ENCODE data around the gene ATG2B. TPM values are rescaled to one million over a fixed set of nuclear protein-coding genes. Genes with fewer than 3 reads are reported as not detected.

Gene ATG2B
- total RNA-seq, 1 donor from 2014 or later: 22.2 TPM

DNA sequence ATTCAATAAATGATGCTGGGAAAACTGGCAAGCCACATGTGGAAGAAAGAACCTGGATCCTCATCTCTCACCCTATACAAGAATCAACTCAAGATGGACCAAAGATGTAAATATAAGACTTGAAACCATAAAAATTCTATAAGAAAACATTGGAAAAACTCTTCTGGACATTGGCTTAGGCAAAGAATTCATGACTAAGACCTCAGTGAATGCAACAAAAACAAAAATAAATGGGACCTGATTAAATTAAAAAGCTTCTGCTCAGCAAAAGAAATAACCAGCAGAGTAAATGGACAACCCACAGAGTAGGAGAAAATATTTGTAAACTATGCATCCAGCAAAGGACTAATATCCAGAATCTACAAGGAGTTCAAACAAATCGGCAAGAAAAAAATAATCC, 24.6 kb downstream of the ATG2B start:
- H3K4me3 Mint-ChIP-seq: no peak overlapping the region
- peaks cover 18% of the 10 kb centered on the region for H3K36me3 Mint-ChIP-seq (ENCODE audit: low read depth)
- no peaks in the 10 kb centered on the region for H3K27me3 Mint-ChIP-seq (ENCODE audit: insufficient read depth)
- no peak overlapping the region for H3K27ac Mint-ChIP-seq
- no peaks in the 10 kb centered on the region for H3K4me1 Mint-ChIP-seq (ENCODE audit: low read depth)
- H3K9me3 Mint-ChIP-seq: no peaks in the 10 kb centered on the region
- no peak for DNase-seq (ENCODE audit: low spot score)
- intact Hi-C loops (cut with micrococcal nuclease): no loop called here

DNA sequence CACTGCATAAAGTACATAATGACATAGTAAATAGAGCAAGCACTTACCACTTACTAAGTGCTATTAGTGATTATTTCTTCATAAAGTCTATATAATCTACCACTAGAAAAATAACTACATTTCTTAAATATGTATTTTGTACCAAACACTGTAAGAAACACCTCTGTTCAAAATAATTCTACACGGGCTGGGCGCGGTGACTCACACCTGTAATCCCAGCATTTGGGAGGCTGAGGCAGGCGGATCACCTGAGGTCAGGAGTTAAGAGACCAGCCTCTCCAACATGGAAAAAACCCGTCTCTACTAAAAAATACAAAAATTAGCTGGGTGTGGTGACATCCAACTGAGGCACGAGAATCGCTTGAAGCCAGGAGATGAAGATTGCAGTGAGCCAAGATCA, 38.9 kb downstream of the ATG2B start:
- Mint-ChIP-seq H3K27ac (no peak overlapping the region), H3K36me3 (ENCODE audit: low read depth) (peaks cover 12% of the 10 kb centered on the region), H3K27me3 (ENCODE audit: insufficient read depth) (no peaks in the 10 kb centered on the region), H3K4me1 (ENCODE audit: low read depth) (no peaks in the 10 kb centered on the region), H3K9me3 (no peaks in the 10 kb centered on the region), H3K4me3 (no peak overlapping the region)
- no peak for DNase-seq (ENCODE audit: low spot score)
- intact Hi-C loops (cut with micrococcal nuclease): no loop called here

DNA sequence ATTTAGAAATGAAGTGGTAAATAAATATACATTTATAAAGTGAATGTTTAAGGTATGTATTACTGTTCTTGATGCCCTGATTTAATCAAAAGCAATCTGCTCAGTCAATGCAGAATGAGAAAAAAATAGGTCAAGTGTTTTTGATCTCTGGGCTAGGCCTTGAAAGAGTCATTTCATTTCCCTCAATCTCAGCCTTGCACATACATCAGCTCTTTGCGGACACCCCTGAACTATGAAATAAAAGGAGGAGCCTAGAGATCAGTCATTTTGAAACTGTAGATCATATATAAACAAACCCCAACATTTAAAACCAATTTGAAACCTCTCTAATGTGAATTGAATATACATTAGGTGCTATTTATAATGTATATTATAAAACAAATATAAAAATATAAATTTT, 42.5 kb downstream of the ATG2B start:
- no peak for DNase-seq (ENCODE audit: low spot score)
- Mint-ChIP-seq H3K27ac (no peak overlapping the region), H3K4me1 (ENCODE audit: low read depth) (no peaks in the 10 kb centered on the region), H3K36me3 (ENCODE audit: low read depth) (peaks cover 20% of the 10 kb centered on the region), H3K9me3 (no peaks in the 10 kb centered on the region), H3K27me3 (ENCODE audit: insufficient read depth) (no peaks in the 10 kb centered on the region), H3K4me3 (no peak overlapping the region)
- intact Hi-C loops (cut with micrococcal nuclease): no loop called here

DNA sequence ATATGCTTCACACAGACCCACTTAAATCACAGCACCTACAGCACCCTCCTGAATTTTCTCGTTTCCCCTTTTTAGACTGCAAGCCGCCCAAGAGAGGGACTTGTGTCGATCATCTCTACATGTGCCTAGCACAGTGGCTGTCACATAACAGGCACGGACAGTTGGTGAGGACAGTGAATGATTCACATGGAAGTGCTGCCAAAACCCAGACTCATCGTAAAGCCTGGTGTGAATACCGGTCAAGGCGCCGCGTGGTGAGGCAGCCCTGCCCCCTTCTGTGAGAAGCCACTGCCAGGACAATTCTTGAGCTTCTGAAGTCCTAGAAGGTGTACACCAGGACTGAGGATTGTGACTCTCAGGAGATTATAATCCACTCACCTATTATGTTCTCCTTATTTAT, 44.3 kb downstream of the ATG2B start:
- H3K36me3 Mint-ChIP-seq (ENCODE audit: low read depth): peaks cover 27% of the 10 kb centered on the region
- H3K27me3 Mint-ChIP-seq (ENCODE audit: insufficient read depth): no peaks in the 10 kb centered on the region
- no peak for DNase-seq (ENCODE audit: low spot score)
- no peaks in the 10 kb centered on the region for H3K9me3 Mint-ChIP-seq
- intact Hi-C loops (cut with micrococcal nuclease): no loop called here
- no peak overlapping the region for H3K27ac Mint-ChIP-seq
- H3K4me1 Mint-ChIP-seq (ENCODE audit: low read depth): no peaks in the 10 kb centered on the region
- H3K4me3 Mint-ChIP-seq: no peak overlapping the region

DNA sequence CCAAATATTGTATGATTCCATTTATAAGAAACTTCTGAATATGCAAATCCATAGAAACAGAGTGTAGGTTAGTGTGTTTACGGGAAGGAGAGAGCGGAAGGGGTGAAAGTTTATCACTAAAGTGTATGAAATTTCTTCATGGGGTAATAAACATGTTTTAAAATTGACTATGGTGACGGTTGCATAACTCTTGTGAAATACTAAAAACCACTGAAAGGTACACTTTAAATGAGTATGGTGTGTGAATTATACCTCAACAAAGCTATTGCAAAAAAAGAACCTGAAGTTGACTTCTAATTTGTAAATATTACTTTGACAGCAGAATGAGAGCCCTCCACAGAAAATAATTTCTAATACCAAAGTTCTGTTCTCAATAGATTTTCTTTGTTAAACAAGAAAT, 47.1 kb downstream of the ATG2B start:
- intact Hi-C loops (cut with micrococcal nuclease): no loop called here
- no peak overlapping the region for H3K27ac Mint-ChIP-seq

DNA sequence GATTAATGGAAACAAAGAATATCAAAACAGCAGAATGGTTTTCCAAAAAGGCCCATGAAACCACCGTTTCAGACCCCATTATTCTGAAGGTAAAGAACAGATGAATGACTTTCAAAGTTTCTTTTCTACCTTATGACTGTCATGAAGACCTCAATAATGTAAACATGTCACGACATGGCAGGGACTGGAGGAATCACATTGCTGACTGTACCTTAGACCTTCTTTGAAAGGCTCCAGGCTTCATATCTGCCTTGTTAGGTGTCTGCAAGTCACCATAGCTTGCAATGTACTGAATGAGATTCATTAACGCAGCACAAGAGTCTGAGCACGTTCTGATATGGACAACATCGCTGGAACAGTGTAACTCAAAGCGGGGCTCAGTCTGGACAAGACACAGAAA, 52.2 kb downstream of the ATG2B start:
- Mint-ChIP-seq H3K36me3 (ENCODE audit: low read depth) (peaks cover 33% of the 10 kb centered on the region), H3K4me3 (no peak overlapping the region), H3K27me3 (ENCODE audit: insufficient read depth) (no peaks in the 10 kb centered on the region), H3K9me3 (no peaks in the 10 kb centered on the region), H3K27ac (no peak overlapping the region), H3K4me1 (ENCODE audit: low read depth) (no peaks in the 10 kb centered on the region)
- intact Hi-C loops (cut with micrococcal nuclease): no loop called here
- no peak for DNase-seq (ENCODE audit: low spot score)

More for the DNA sequence above, 47.1 kb downstream of the ATG2B start:
- H3K4me3 Mint-ChIP-seq: no peak overlapping the region
- H3K9me3 Mint-ChIP-seq: no peaks in the 10 kb centered on the region
- DNase-seq (ENCODE audit: low spot score): no peak
- H3K36me3 Mint-ChIP-seq (ENCODE audit: low read depth): peaks cover 23% of the 10 kb centered on the region
- no peaks in the 10 kb centered on the region for H3K27me3 Mint-ChIP-seq (ENCODE audit: insufficient read depth)
- H3K4me1 Mint-ChIP-seq (ENCODE audit: low read depth): no peaks in the 10 kb centered on the region

DNA sequence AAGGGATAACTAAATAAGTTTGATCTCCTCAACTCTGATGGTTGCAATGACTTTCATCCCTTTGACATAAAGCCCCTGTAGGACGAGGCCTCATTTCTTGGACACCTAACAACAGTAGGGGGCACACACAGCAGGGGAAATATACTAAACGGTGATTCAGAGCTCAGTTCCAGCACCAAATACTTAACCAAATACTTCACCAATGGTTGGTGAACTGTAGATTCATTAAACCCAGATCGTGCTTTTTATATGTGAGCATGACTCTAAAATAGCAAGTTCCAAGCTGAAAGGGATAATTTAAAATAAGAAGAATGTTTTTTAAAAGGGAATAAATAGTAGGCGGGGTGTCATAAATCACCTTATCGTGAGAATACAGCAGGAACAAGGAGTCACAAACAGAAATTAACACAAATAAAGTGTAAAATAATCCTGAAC, 53.2 kb downstream of the ATG2B start:
- Mint-ChIP-seq H3K27me3 (ENCODE audit: insufficient read depth) (no peaks in the 10 kb centered on the region), H3K27ac (no peak overlapping the region), H3K4me1 (ENCODE audit: low read depth) (no peaks in the 10 kb centered on the region), H3K36me3 (ENCODE audit: low read depth) (peaks cover 24% of the 10 kb centered on the region), H3K4me3 (no peak overlapping the region), H3K9me3 (no peaks in the 10 kb centered on the region)
- DNase-seq (ENCODE audit: low spot score): no peak
- intact Hi-C loops (cut with micrococcal nuclease): no loop called here

DNA sequence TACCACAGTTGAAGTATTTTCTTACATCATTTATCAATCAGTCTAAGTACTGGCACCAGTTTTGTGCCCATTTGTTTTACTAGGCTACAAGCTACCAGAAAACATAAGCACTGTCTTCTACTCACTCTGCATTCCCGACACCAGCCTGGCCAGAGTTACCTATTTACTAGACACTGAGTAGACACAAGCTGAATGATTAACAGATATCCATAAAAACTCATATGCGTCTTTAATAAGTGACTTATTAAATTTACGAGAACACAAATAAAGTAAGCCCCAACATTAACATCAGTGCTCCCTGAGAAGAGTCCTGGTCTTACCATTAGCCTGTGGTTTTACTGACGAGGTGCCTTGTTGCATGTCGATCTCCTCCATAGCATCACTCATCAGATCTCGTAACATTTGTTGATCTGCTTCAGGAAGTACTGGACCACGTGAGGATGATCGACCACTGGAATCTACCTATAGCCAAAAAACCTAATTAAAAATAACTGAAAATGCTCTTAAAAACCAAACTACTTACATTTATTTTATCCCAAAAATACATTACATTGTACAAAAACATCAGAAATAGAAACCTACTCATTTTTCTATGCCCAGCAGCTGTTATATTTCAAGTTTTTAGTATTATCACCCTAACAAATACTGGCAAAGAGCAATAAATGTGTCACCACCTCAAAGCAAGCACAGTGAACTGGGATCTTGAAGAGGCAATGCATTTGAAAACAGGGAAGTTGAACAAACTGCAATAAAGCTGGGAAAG, 53.8 kb downstream of the ATG2B start:
- no peak for DNase-seq (ENCODE audit: low spot score)
- no peaks in the 10 kb centered on the region for H3K4me1 Mint-ChIP-seq (ENCODE audit: low read depth)
- no peaks in the 10 kb centered on the region for H3K9me3 Mint-ChIP-seq
- H3K4me3 Mint-ChIP-seq: no peak overlapping the region
- intact Hi-C loops (cut with micrococcal nuclease): no loop called here
- H3K27ac Mint-ChIP-seq: no peak overlapping the region
- peaks cover 23% of the 10 kb centered on the region for H3K36me3 Mint-ChIP-seq (ENCODE audit: low read depth)
- H3K27me3 Mint-ChIP-seq (ENCODE audit: insufficient read depth): no peaks in the 10 kb centered on the region

DNA sequence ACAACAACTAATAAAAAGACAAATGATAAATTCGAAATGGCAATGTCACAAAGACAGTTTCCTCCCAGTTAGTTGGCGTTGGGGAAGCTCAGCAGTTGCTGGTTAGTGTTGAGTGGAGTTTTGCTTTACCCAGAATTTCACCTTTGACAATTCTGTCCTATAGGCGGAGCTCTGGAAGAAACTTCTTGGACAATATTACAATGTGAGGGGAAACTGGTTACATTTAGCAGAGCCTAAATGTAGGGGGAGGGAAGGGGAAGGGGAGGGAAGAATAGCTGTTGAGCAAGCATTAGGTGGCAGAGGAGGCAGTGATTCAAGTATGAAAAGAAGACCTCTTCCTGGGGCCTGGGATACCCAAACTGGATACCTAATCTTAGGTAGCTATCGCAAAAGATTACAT, 55.7 kb downstream of the ATG2B start:
- no peak overlapping the region for H3K27ac Mint-ChIP-seq
- DNase-seq (ENCODE audit: low spot score): no peak
- intact Hi-C loops (cut with micrococcal nuclease): no loop called here
- no peaks in the 10 kb centered on the region for H3K9me3 Mint-ChIP-seq
- H3K27me3 Mint-ChIP-seq (ENCODE audit: insufficient read depth): no peaks in the 10 kb centered on the region
- H3K4me1 Mint-ChIP-seq (ENCODE audit: low read depth): no peaks in the 10 kb centered on the region
- peaks cover 20% of the 10 kb centered on the region for H3K36me3 Mint-ChIP-seq (ENCODE audit: low read depth)
- H3K4me3 Mint-ChIP-seq: no peak overlapping the region

DNA sequence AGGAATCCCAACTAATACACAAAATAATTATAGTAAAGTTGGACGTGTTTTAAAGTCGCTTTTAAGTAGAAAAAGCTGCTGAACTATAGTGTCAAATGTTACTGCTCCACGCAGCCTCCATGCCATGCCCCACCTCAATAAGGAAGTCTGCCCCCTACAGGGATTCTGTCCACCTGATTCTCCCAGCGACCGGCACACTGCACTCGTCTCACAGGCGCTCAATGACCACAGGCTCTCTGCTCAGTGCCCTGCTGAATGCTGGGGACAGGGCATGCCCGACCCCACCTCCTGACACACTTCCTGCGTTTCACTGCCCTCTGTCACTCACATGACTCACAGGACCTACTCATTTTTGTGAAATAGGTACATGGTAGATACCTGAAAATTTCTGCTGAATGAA, 58.2 kb downstream of the ATG2B start:
- H3K27ac Mint-ChIP-seq: no peak overlapping the region
- no peaks in the 10 kb centered on the region for H3K9me3 Mint-ChIP-seq
- peaks cover 17% of the 10 kb centered on the region for H3K36me3 Mint-ChIP-seq (ENCODE audit: low read depth)

DNA sequence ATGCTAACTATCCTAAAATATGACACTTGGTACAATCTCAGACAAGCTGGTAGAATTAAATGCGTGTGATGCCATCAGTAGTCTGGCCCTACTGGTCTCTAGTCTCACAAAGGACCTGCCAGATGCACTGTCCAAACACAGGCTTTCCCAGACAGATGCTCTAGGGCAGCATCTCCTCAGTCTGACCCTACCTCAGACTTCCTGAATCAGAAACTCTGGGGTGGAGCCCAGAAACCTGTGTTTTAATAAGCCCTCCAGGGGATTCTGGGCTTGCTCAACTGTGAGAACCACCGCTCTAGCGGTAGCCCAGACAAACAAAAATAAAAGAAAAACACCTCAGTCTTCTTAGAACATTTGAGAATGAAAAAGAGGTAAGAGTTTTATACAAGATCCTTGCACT, 59.2 kb downstream of the ATG2B start:
- Mint-ChIP-seq H3K36me3 (ENCODE audit: low read depth) (peaks cover 18% of the 10 kb centered on the region), H3K4me3 (no peak overlapping the region), H3K4me1 (ENCODE audit: low read depth) (no peaks in the 10 kb centered on the region), H3K9me3 (no peaks in the 10 kb centered on the region), H3K27me3 (ENCODE audit: insufficient read depth) (no peaks in the 10 kb centered on the region), H3K27ac (no peak overlapping the region)
- DNase-seq (ENCODE audit: low spot score): no peak
- intact Hi-C loops (cut with micrococcal nuclease): no loop called here

More for the DNA sequence above, 58.2 kb downstream of the ATG2B start:
- Mint-ChIP-seq H3K4me3 (no peak overlapping the region), H3K4me1 (ENCODE audit: low read depth) (no peaks in the 10 kb centered on the region), H3K27me3 (ENCODE audit: insufficient read depth) (no peaks in the 10 kb centered on the region)
- intact Hi-C loops (cut with micrococcal nuclease): no loop called here
- DNase-seq (ENCODE audit: low spot score): no peak

DNA sequence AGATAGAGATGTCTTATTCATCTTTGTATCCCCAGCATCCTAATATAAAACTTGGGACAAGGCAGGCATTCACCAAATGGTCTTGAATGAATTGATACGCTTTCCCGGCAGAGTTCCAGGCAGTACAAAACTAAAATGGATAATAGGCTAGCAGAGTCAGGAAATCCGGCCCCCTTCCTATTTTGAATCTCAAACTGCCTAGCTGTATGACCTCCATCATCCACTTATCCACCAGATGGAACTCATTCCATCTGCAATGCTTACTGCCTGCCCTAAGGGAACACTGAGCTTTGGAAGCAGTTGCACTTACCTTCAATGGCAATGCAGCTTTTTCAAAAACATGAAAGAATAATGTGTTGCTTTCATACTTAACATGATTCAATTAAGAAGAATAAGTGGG, 63.7 kb downstream of the ATG2B start:
- Mint-ChIP-seq H3K27ac (no peak overlapping the region), H3K9me3 (no peaks in the 10 kb centered on the region), H3K36me3 (ENCODE audit: low read depth) (peaks cover 13% of the 10 kb centered on the region), H3K4me1 (ENCODE audit: low read depth) (no peaks in the 10 kb centered on the region), H3K27me3 (ENCODE audit: insufficient read depth) (no peaks in the 10 kb centered on the region), H3K4me3 (no peak overlapping the region)
- intact Hi-C loops (cut with micrococcal nuclease): loop anchor here (5.0 kb wide), 1 partner anchor 203 kb away; the partner anchor contains the start of gene PAPOLA
- DNase-seq (ENCODE audit: low spot score): no peak

DNA sequence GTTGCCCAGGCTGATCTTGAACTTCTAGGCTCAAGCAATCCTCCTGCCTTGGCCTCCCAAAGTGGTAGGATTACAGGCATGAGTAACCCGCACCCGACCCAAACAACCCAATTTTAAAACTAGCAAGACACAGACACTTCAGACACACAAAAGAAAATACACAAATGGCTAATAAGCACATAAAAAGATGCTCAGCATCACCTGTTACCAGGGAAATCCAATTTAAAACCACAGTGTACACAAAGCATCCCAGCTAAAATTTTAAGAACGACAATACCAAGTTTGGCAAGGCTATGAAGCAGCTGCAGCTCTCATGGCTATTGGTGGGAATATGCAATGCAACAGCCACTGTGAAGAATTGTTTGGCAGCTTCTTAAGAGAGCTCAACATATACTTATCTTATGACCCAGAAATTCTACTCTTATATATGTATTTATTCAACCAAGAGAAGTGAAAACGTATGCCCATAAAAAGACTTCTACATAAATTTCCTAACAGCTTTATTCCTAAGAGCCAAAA, 65.1 kb downstream of the ATG2B start:
- Mint-ChIP-seq H3K4me3 (no peak overlapping the region), H3K27me3 (ENCODE audit: insufficient read depth) (no peaks in the 10 kb centered on the region), H3K9me3 (no peaks in the 10 kb centered on the region), H3K36me3 (ENCODE audit: low read depth) (peaks cover 13% of the 10 kb centered on the region), H3K27ac (no peak overlapping the region), H3K4me1 (ENCODE audit: low read depth) (no peaks in the 10 kb centered on the region)
- no peak for DNase-seq (ENCODE audit: low spot score)
- intact Hi-C loops (cut with micrococcal nuclease): loop anchor here (1.0 to 5.0 kb wide), 2 partner anchors 126 to 204 kb away; partner anchors contain the start of gene PAPOLA

Measured in activated T-helper 1 cell treated with anti-CD3 and anti-CD28 coated beads, Interleukin-12 subunit alpha, Interleukin-12 subunit beta, Interleukin-2, Interleukin-4 antibody, amounts not matched to agents 30 ng/mL and 10 ng/mL and 1 ng/mL, durations not matched to agents 14 hours and 24 hours and 36 hours (primary cell).